Naive thymus-derived CD8-positive, alpha-beta T cell (primary cell): Measurements from ENCODE around the gene OR4Q2. TPM values are rescaled to one million over a fixed set of nuclear protein-coding genes. Genes with fewer than 3 reads are reported as not detected.

Source experiments
- ATAC-seq, 2 donors: fragments of 150-1000 bp; cut with Tn5 transposase in 1 of 2; sonication (Bioruptor Pico), chemical (Tn5 transposase) in 1 of 2; 1 replicate in 1 of 2; 2 replicates in 1 of 2; pipeline ENCODE4 v1.10.0; 2021; ENCODE audit warnings: mild to moderate bottlenecking in 2 of 2, moderate library complexity in 2 of 2
- POLR2A ChIA-PET: fragments of 350-600 bp; sonication (Branson Sonifier 250); formaldehyde crosslinking; loops from one replicate; lab custom pipeline; 2021; ENCODE audit warnings: antibody characterized with exemption; lab: Charles Lee
- DNase-seq, 10 donors: peaks; one replicate each; pipeline versions ENCODE4 v3.0.0 to v3.0.0-alpha.2; 2020 to 2022
- H3K27ac Mint-ChIP-seq, 10 donors: one replicate each; pipeline ENCODE4 v1.8.0; 2020 to 2022; ENCODE audit warnings: mild to moderate bottlenecking in 10 of 10, mixed read lengths in 10 of 10, moderate library complexity in 4 of 10, inconsistent platforms in 1 of 10
- H3K27me3 Mint-ChIP-seq, 5 donors: one replicate each; pipeline ENCODE4 v1.8.0; 2021 to 2022; ENCODE audit warnings: mixed read lengths in 5 of 5
- H3K36me3 Mint-ChIP-seq, 3 donors: one replicate each; pipeline ENCODE4 v1.8.0; 2020 to 2022; ENCODE audit warnings: mixed read lengths in 3 of 3, mild to moderate bottlenecking in 2 of 3, inconsistent platforms in 1 of 3
- H3K4me1 Mint-ChIP-seq, 4 donors: one replicate each; pipeline ENCODE4 v1.8.0; 2021 to 2022; ENCODE audit warnings: mixed read lengths in 4 of 4
- H3K4me3 Mint-ChIP-seq, 10 donors: one replicate each; pipeline ENCODE4 v1.8.0; 2020 to 2022; ENCODE audit warnings: mild to moderate bottlenecking in 10 of 10, mixed read lengths in 10 of 10, moderate library complexity in 6 of 10, inconsistent platforms in 1 of 10
- H3K9me3 Mint-ChIP-seq, 9 donors: one replicate each; pipeline ENCODE4 v1.8.0; 2020 to 2022; ENCODE audit warnings: mixed read lengths in 9 of 9, mild to moderate bottlenecking in 3 of 9, inconsistent platforms in 1 of 9, moderate library complexity in 1 of 9
- polyA plus RNA-seq, 3 donors: library from polyadenylated mRNA; unstranded; fragments of 300-500 nt; fragmentation: Illumina TruSeq; gene quantifications; one replicate each; pipeline ENCODE4 v1.2.3, GENCODE V29; 2021
- total RNA-seq, 8 experiments: library from RNA in 2 of 8; stranded (reverse) in 2 of 8; gene quantifications; one replicate each; pipeline ENCODE4 v1.2.3 and lab custom pipeline; 2021 to 2026

OR4Q2 gene
- total and polyA plus RNA-seq, 5 experiments from 2014 or later = not detected

DNA sequence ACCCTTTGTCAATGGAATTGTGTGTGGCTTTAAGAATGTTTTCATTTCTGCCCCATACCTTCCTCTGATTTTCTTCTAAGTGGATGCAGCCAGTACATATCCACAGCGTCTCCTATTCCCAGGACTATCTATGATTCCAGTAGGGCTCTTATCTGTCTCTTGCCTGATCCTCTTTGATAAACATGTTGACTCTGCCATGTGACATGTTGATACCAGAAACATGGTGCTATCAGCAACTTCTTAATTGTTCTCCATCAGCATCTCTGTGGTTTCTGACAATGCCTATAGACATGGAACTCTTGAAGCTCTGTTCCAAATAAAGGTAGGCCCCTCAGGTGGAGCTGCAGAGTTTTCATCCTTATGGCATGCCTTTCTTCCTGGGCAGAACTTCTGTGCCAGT is 46.2 kb downstream of the OR4Q2 start:
- DNase-seq (no peak), ATAC-seq (no peak)
- peaks cover 4 to 36% (median 5%) of the 10 kb centered on the region in 5 donors for H3K27me3 Mint-ChIP-seq
- H3K4me1 Mint-ChIP-seq = no peaks in the 10 kb centered on the region
- no peaks in the 10 kb centered on the region for H3K36me3 Mint-ChIP-seq
- no peak overlapping the region for H3K27ac Mint-ChIP-seq
- POLR2A ChIA-PET = no interaction called here
- peaks cover 0 to under 1% (median 0%) of the 10 kb centered on the region in 9 donors for H3K9me3 Mint-ChIP-seq
- H3K4me3 Mint-ChIP-seq = no peak overlapping the region

Other genes starting within 250 kb of the OR4Q2 start
- not detected for gene OR4M1, start 228.7 kb upstream of the OR4Q2 start, total RNA-seq
- not detected for gene OR4M1, start 228.7 kb upstream of the OR4Q2 start, polyA plus RNA-seq
- not detected for gene OR4N2, start 198.4 kb upstream of the OR4Q2 start, total RNA-seq
- not detected for gene OR4N2, start 198.4 kb upstream of the OR4Q2 start, polyA plus RNA-seq
- gene OR4K2, start 127.0 kb upstream of the OR4Q2 start, total RNA-seq = not detected
- not detected for gene OR4K2, start 127.0 kb upstream of the OR4Q2 start, polyA plus RNA-seq
- not detected for gene OR4K5, start 81.6 kb upstream of the OR4Q2 start, total RNA-seq
- gene OR4K5, start 81.6 kb upstream of the OR4Q2 start, polyA plus RNA-seq = not detected
- not detected for gene OR4K1, start 71.2 kb upstream of the OR4Q2 start, total RNA-seq
- gene OR4K1, start 71.2 kb upstream of the OR4Q2 start, polyA plus RNA-seq = not detected
- not detected for gene OR4K15, start 26.6 kb upstream of the OR4Q2 start, total RNA-seq
- gene OR4K15, start 26.6 kb upstream of the OR4Q2 start, polyA plus RNA-seq = not detected
- gene OR4K14, start 17.1 kb downstream of the OR4Q2 start, total RNA-seq = not detected
- gene OR4K14, start 17.1 kb downstream of the OR4Q2 start, polyA plus RNA-seq = not detected
- not detected for gene OR4K13, start 33.9 kb downstream of the OR4Q2 start, total RNA-seq
- not detected for gene OR4K13, start 33.9 kb downstream of the OR4Q2 start, polyA plus RNA-seq
- gene OR4L1, start 57.9 kb downstream of the OR4Q2 start, total RNA-seq = not detected
- gene OR4L1, start 57.9 kb downstream of the OR4Q2 start, polyA plus RNA-seq = not detected
- not detected for gene OR4K17, start 108.6 kb downstream of the OR4Q2 start, total RNA-seq
- not detected for gene OR4K17, start 108.6 kb downstream of the OR4Q2 start, polyA plus RNA-seq
- gene OR4N5, start 136.7 kb downstream of the OR4Q2 start, total RNA-seq = not detected
- gene OR4N5, start 136.7 kb downstream of the OR4Q2 start, polyA plus RNA-seq = not detected
- gene OR11G2, start 188.7 kb downstream of the OR4Q2 start, total RNA-seq = not detected
- not detected for gene OR11G2, start 188.7 kb downstream of the OR4Q2 start, polyA plus RNA-seq
- not detected for gene OR11H6, start 221.5 kb downstream of the OR4Q2 start, total RNA-seq
- gene OR11H6, start 221.5 kb downstream of the OR4Q2 start, polyA plus RNA-seq = not detected
- not detected for gene OR11H7, start 226.8 kb downstream of the OR4Q2 start, total RNA-seq
- gene OR11H7, start 226.8 kb downstream of the OR4Q2 start, polyA plus RNA-seq = not detected
- gene OR11H4, start 237.1 kb downstream of the OR4Q2 start, total RNA-seq = not detected
- not detected for gene OR11H4, start 237.1 kb downstream of the OR4Q2 start, polyA plus RNA-seq